ENCODE measurements around the gene SUN3. TPM values are rescaled to one million over a fixed set of nuclear protein-coding genes. Genes with fewer than 3 reads are reported as not detected.
A peak's percentile ranks its signal among the peaks of the same experiment; 100 is the strongest.

The SUN3 gene
- total and polyA plus RNA-seq, 2 donors: 1.1 to 1.3 TPM

GRCh38 chr7:48052748-48053147, 23.8 kb upstream of the SUN3 start:
- Histone ChIP-seq H3K4me1 (ENCODE audit: control insufficient read depth in 2 of 2, insufficient read depth in 2 of 2, low read length in 2 of 2) (no peaks in the 10 kb centered on the region), H3K4me3 (ENCODE audit: low read length in 2 of 2) (no peak overlapping the region), H3K36me3 (ENCODE audit: control insufficient read depth in 2 of 2, insufficient read depth in 2 of 2, low read length in 1 of 2) (no peaks in the 10 kb centered on the region), H3K27me3 (ENCODE audit: control insufficient read depth in 2 of 2, insufficient read depth in 1 of 2, low read length in 1 of 2) (no peaks in the 10 kb centered on the region), H3K27ac (ENCODE audit: low read depth in 1 of 2, low read length in 1 of 2) (no peak overlapping the region), H3K9me3 (ENCODE audit: control insufficient read depth in 2 of 2, insufficient read depth in 1 of 2, low read length in 1 of 2) (no peaks in the 10 kb centered on the region)
- 94% methylated on average over 8 of the region's 8 CpGs for WGBS
- DNase-seq (ENCODE audit: low read depth in 6 of 9, low spot score in 9 of 9): no peak

GRCh38 chr7:48049850-48050249, 20.9 kb upstream of the SUN3 start:
- no peaks in the 10 kb centered on the region for H3K27me3 ChIP-seq (ENCODE audit: control insufficient read depth in 2 of 2, insufficient read depth in 1 of 2, low read length in 1 of 2)
- WGBS: 93% methylated on average over 8 of the region's 8 CpGs
- H3K4me3 ChIP-seq (ENCODE audit: low read length in 2 of 2): no peak overlapping the region
- H3K4me1 ChIP-seq (ENCODE audit: control insufficient read depth in 2 of 2, insufficient read depth in 2 of 2, low read length in 2 of 2): peaks cover 7 to 17% of the 10 kb centered on the region in 2 donors
- no peak for DNase-seq (ENCODE audit: low read depth in 6 of 9, low spot score in 9 of 9)
- no peaks in the 10 kb centered on the region for H3K9me3 ChIP-seq (ENCODE audit: control insufficient read depth in 2 of 2, insufficient read depth in 1 of 2, low read length in 1 of 2)
- no peaks in the 10 kb centered on the region for H3K36me3 ChIP-seq (ENCODE audit: control insufficient read depth in 2 of 2, insufficient read depth in 2 of 2, low read length in 1 of 2)
- no peak overlapping the region for H3K27ac ChIP-seq (ENCODE audit: low read depth in 1 of 2, low read length in 1 of 2)

GRCh38 chr7:48048113-48048512, 19.2 kb upstream of the SUN3 start:
- Histone ChIP-seq H3K4me1 (ENCODE audit: control insufficient read depth in 2 of 2, insufficient read depth in 2 of 2, low read length in 2 of 2) (peaks cover 8 to 19% of the 10 kb centered on the region in 2 donors), H3K27me3 (ENCODE audit: control insufficient read depth in 2 of 2, insufficient read depth in 1 of 2, low read length in 1 of 2) (no peaks in the 10 kb centered on the region), H3K4me3 (ENCODE audit: low read length in 2 of 2) (no peak overlapping the region), H3K9me3 (ENCODE audit: control insufficient read depth in 2 of 2, insufficient read depth in 1 of 2, low read length in 1 of 2) (no peaks in the 10 kb centered on the region), H3K36me3 (ENCODE audit: control insufficient read depth in 2 of 2, insufficient read depth in 2 of 2, low read length in 1 of 2) (no peaks in the 10 kb centered on the region), H3K27ac (ENCODE audit: low read depth in 1 of 2, low read length in 1 of 2) (no peak overlapping the region)
- WGBS: 99% methylated on average over 8 of the region's 8 CpGs
- no peak for DNase-seq (ENCODE audit: low read depth in 6 of 9, low spot score in 9 of 9)

GRCh38 chr7:48046458-48046857, 17.6 kb upstream of the SUN3 start:
- DNase-seq (ENCODE audit: low read depth in 6 of 9, low spot score in 9 of 9): peak in 2 of 9 donors; percentile 7 to 56
- H3K27ac ChIP-seq (ENCODE audit: low read depth in 1 of 2, low read length in 1 of 2): no peak overlapping the region
- WGBS: 60% methylated on average over 14 of the region's 14 CpGs

GRCh38 chr7:48045195-48045765, 16.4 kb upstream of the SUN3 start:
- H3K36me3 ChIP-seq (ENCODE audit: control insufficient read depth in 2 of 2, insufficient read depth in 2 of 2, low read length in 1 of 2): no peaks in the 10 kb centered on the region
- H3K4me3 ChIP-seq (ENCODE audit: low read length in 2 of 2): no peak overlapping the region
- H3K27me3 ChIP-seq (ENCODE audit: control insufficient read depth in 2 of 2, insufficient read depth in 1 of 2, low read length in 1 of 2): no peaks in the 10 kb centered on the region
- no peaks in the 10 kb centered on the region for H3K9me3 ChIP-seq (ENCODE audit: control insufficient read depth in 2 of 2, insufficient read depth in 1 of 2, low read length in 1 of 2)
- peaks cover 8 to 19% of the 10 kb centered on the region in 2 donors for H3K4me1 ChIP-seq (ENCODE audit: control insufficient read depth in 2 of 2, insufficient read depth in 2 of 2, low read length in 2 of 2)
- WGBS: 61% methylated on average over 9 of the region's 9 CpGs
- no peak overlapping the region for H3K27ac ChIP-seq (ENCODE audit: low read depth in 1 of 2, low read length in 1 of 2)
- peak in 5 of 9 donors; percentile 24 to 70 (median 37) for DNase-seq (ENCODE audit: low read depth in 6 of 9, low spot score in 9 of 9)

More at GRCh38 chr7:48046458-48046857, 17.6 kb upstream of the SUN3 start:
- Histone ChIP-seq H3K9me3 (ENCODE audit: control insufficient read depth in 2 of 2, insufficient read depth in 1 of 2, low read length in 1 of 2) (no peaks in the 10 kb centered on the region), H3K4me3 (ENCODE audit: low read length in 2 of 2) (no peak overlapping the region), H3K27me3 (ENCODE audit: control insufficient read depth in 2 of 2, insufficient read depth in 1 of 2, low read length in 1 of 2) (no peaks in the 10 kb centered on the region), H3K4me1 (ENCODE audit: control insufficient read depth in 2 of 2, insufficient read depth in 2 of 2, low read length in 2 of 2) (peaks cover 8 to 19% of the 10 kb centered on the region in 2 donors), H3K36me3 (ENCODE audit: control insufficient read depth in 2 of 2, insufficient read depth in 2 of 2, low read length in 1 of 2) (no peaks in the 10 kb centered on the region)

- Histone ChIP-seq H3K27ac (ENCODE audit: low read depth in 1 of 2, low read length in 1 of 2) (no peak overlapping the region), H3K9me3 (ENCODE audit: control insufficient read depth in 2 of 2, insufficient read depth in 1 of 2, low read length in 1 of 2) (no peaks in the 10 kb centered on the region), H3K36me3 (ENCODE audit: control insufficient read depth in 2 of 2, insufficient read depth in 2 of 2, low read length in 1 of 2) (no peaks in the 10 kb centered on the region), H3K27me3 (ENCODE audit: control insufficient read depth in 2 of 2, insufficient read depth in 1 of 2, low read length in 1 of 2) (peaks cover 4 to 5% of the 10 kb centered on the region in 2 donors), H3K4me3 (ENCODE audit: low read length in 2 of 2) (no peak overlapping the region), H3K4me1 (ENCODE audit: control insufficient read depth in 2 of 2, insufficient read depth in 2 of 2, low read length in 2 of 2) (peaks cover 8 to 19% of the 10 kb centered on the region in 2 donors)
- DNase-seq (ENCODE audit: low read depth in 6 of 9, low spot score in 9 of 9): no peak
- 80% methylated on average over 3 of the region's 3 CpGs for WGBS
Measured at GRCh38 chr7:48042636-48043035, 13.7 kb upstream of the SUN3 start.

- no peak for DNase-seq (ENCODE audit: low read depth in 6 of 9, low spot score in 9 of 9)
- no peaks in the 10 kb centered on the region for H3K9me3 ChIP-seq (ENCODE audit: control insufficient read depth in 2 of 2, insufficient read depth in 1 of 2, low read length in 1 of 2)
- H3K27ac ChIP-seq (ENCODE audit: low read depth in 1 of 2, low read length in 1 of 2): no peak overlapping the region
- 95% methylated on average over 3 of the region's 3 CpGs for WGBS
- peaks cover 8 to 19% of the 10 kb centered on the region in 2 donors for H3K4me1 ChIP-seq (ENCODE audit: control insufficient read depth in 2 of 2, insufficient read depth in 2 of 2, low read length in 2 of 2)
- peaks cover 7 to 8% of the 10 kb centered on the region in 2 donors for H3K27me3 ChIP-seq (ENCODE audit: control insufficient read depth in 2 of 2, insufficient read depth in 1 of 2, low read length in 1 of 2)
- H3K4me3 ChIP-seq (ENCODE audit: low read length in 2 of 2): no peak overlapping the region
- H3K36me3 ChIP-seq (ENCODE audit: control insufficient read depth in 2 of 2, insufficient read depth in 2 of 2, low read length in 1 of 2): no peaks in the 10 kb centered on the region
Measured at GRCh38 chr7:48042216-48042615, 13.3 kb upstream of the SUN3 start.

GRCh38 chr7:48041653-48041970, 12.7 kb upstream of the SUN3 start:
- peaks cover 8 to 19% of the 10 kb centered on the region in 2 donors for H3K4me1 ChIP-seq (ENCODE audit: control insufficient read depth in 2 of 2, insufficient read depth in 2 of 2, low read length in 2 of 2)
- H3K4me3 ChIP-seq (ENCODE audit: low read length in 2 of 2): no peak overlapping the region
- H3K27ac ChIP-seq (ENCODE audit: low read depth in 1 of 2, low read length in 1 of 2): no peak overlapping the region
- WGBS: 93% methylated on average over 3 of the region's 3 CpGs
- H3K9me3 ChIP-seq (ENCODE audit: control insufficient read depth in 2 of 2, insufficient read depth in 1 of 2, low read length in 1 of 2): no peaks in the 10 kb centered on the region
- H3K36me3 ChIP-seq (ENCODE audit: control insufficient read depth in 2 of 2, insufficient read depth in 2 of 2, low read length in 1 of 2): no peaks in the 10 kb centered on the region
- peaks cover 13 to 14% of the 10 kb centered on the region in 2 donors for H3K27me3 ChIP-seq (ENCODE audit: control insufficient read depth in 2 of 2, insufficient read depth in 1 of 2, low read length in 1 of 2)
- no peak for DNase-seq (ENCODE audit: low read depth in 6 of 9, low spot score in 9 of 9)

- H3K4me1 ChIP-seq (ENCODE audit: control insufficient read depth in 2 of 2, insufficient read depth in 2 of 2, low read length in 2 of 2): peaks cover 10 to 17% of the 10 kb centered on the region in 2 donors
- H3K27me3 ChIP-seq (ENCODE audit: control insufficient read depth in 2 of 2, insufficient read depth in 1 of 2, low read length in 1 of 2): peaks cover 18 to 20% of the 10 kb centered on the region in 2 donors
- peaks cover 0 to 2% of the 10 kb centered on the region in 2 donors for H3K9me3 ChIP-seq (ENCODE audit: control insufficient read depth in 2 of 2, insufficient read depth in 1 of 2, low read length in 1 of 2)
- H3K4me3 ChIP-seq (ENCODE audit: low read length in 2 of 2): no peak overlapping the region
- no peaks in the 10 kb centered on the region for H3K36me3 ChIP-seq (ENCODE audit: control insufficient read depth in 2 of 2, insufficient read depth in 2 of 2, low read length in 1 of 2)
- no peak overlapping the region for H3K27ac ChIP-seq (ENCODE audit: low read depth in 1 of 2, low read length in 1 of 2)
- DNase-seq (ENCODE audit: low read depth in 6 of 9, low spot score in 9 of 9): no peak
- 98% methylated on average over 18 of the region's 18 CpGs for WGBS
Measured at GRCh38 chr7:48040944-48041652, 12.2 kb upstream of the SUN3 start.
